CD4-positive, alpha-beta T cell (primary cell): ENCODE results near the gene SPRR1B. TPM values are rescaled to one million over a fixed set of nuclear protein-coding genes. Genes with fewer than 3 reads are reported as not detected.

Experiments
- ATAC-seq: fragments of 200-7000 bp; cut with Tn5 transposase; one replicate; pipeline ENCODE4 v1.10.0; 2022; ENCODE audit warnings: mild to moderate bottlenecking; ENCODE audit not compliant: poor library complexity
- CTCF ChIA-PET: fragments of 350-600 bp; sonication (Branson Sonifier 250); formaldehyde crosslinking; loops from one replicate; lab custom pipeline; 2021; ENCODE audit warnings: antibody characterized with exemption, inconsistent platforms; lab: Charles Lee
- POLR2A ChIA-PET: fragments of 350-600 bp; sonication (Branson Sonifier 250); formaldehyde crosslinking; loops from one replicate; lab custom pipeline; 2021; ENCODE audit warnings: antibody characterized with exemption, inconsistent platforms; lab: Charles Lee
- DNase-seq, 14 experiments: peaks; one replicate each; pipeline ENCODE4 v3.0.0-alpha.2; 2013 to 2020; ENCODE audit warnings: mixed read lengths in 2 of 14
- H3K27ac ChIP-seq, 2 donors: one replicate each; pipeline versions ENCODE4 v1.5.1 to v1.7.0; 2013; ENCODE audit warnings: low read length in 2 of 2, low read depth in 1 of 2, mild to moderate bottlenecking in 1 of 2
- H3K27me3 ChIP-seq, 2 experiments: 1 replicate in 1 of 2; 2 replicates in 1 of 2; pipeline versions ENCODE4 v1.6.1 to v1.7.0; 2013; ENCODE audit warnings: low read length in 2 of 2, control low read depth in 1 of 2, mild to moderate bottlenecking in 1 of 2, moderate library complexity in 1 of 2; ENCODE audit not compliant: insufficient read depth in 2 of 2, control insufficient read depth in 1 of 2
- H3K36me3 ChIP-seq: one replicate; pipeline ENCODE4 v1.6.1; 2013; ENCODE audit warnings: low read length, control low read depth; ENCODE audit not compliant: insufficient read depth
- H3K4me1 ChIP-seq: one replicate; pipeline ENCODE4 v1.6.1; 2013; ENCODE audit warnings: low read length, control low read depth; ENCODE audit not compliant: insufficient read depth
- H3K4me3 ChIP-seq: one replicate; pipeline ENCODE4 v1.5.1; 2013; ENCODE audit warnings: mild to moderate bottlenecking, low read length, moderate library complexity
- H3K9me3 ChIP-seq, 2 experiments: 1 replicate in 1 of 2; 2 replicates in 1 of 2; pipeline versions ENCODE4 v1.6.1 to v1.7.0; 2013; ENCODE audit warnings: low read length in 2 of 2, mild to moderate bottlenecking in 2 of 2, control low read depth in 1 of 2, moderate library complexity in 1 of 2; ENCODE audit not compliant: control insufficient read depth in 1 of 2, insufficient read depth in 1 of 2
- H3K27ac Mint-ChIP-seq: one replicate; pipeline ENCODE4 v1.8.0; 2020; ENCODE audit warnings: mixed read lengths
- H3K27me3 Mint-ChIP-seq: one replicate; pipeline ENCODE4 v1.8.0; 2021; ENCODE audit warnings: mixed read lengths
- H3K36me3 Mint-ChIP-seq: one replicate; pipeline ENCODE4 v1.8.0; 2021; ENCODE audit warnings: low read depth, mixed read lengths
- H3K4me1 Mint-ChIP-seq: one replicate; pipeline ENCODE4 v1.8.0; 2021; ENCODE audit warnings: low read depth, mixed read lengths
- H3K4me3 Mint-ChIP-seq: one replicate; pipeline ENCODE4 v1.8.0; 2020; ENCODE audit warnings: mild to moderate bottlenecking, mixed read lengths
- H3K9me3 Mint-ChIP-seq: one replicate; pipeline ENCODE4 v1.8.0; 2020; ENCODE audit warnings: mixed read lengths
- intact Hi-C, 2 experiments: fragments of 100-400 bp; cut with DNase I in 1 of 2; cut with micrococcal nuclease in 1 of 2; formaldehyde crosslinking; loops; one replicate each; pipeline versions ENCODE4 v1.15.1 to v1.9.0; 2023 to 2025; cut with DNase I, micrococcal nuclease
- total RNA-seq, 174 experiments: library from RNA in 2 of 174; stranded (reverse) in 2 of 174; gene quantifications; one replicate each; pipeline ENCODE4 v1.2.3 and lab custom pipeline; 2021 to 2026
- TF ChIP-seq, protein P1 (sequence below): fragments of 200-600 bp; IDR thresholded peaks from one replicate; pipeline ENCODE4 v1.8.0; 2022; ENCODE audit warnings: antibody characterized with exemption, mild to moderate bottlenecking

Gene SPRR1B
- total RNA-seq, 2 experiments from 2014 or later, result not detected

DNA sequence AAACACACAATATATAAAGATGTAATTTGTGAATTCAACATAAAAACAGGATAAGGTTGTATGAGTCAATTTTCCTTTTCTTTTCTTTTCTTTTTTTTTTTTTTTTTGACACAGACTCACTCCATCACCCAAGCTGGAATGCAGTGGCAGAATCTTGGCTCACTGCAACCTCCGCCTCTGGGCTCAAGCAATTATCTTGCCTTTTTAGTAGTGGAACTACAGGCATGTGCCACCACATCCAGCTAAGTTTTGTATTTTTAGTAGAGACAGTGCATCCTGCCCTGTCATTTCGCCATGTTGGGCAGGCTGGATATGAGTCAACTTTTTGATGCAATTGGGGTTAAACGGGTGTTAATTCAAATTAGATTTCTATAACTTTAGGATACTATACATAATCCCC, 50.7 kb downstream of the SPRR1B start:
- POLR2A ChIA-PET, result no interaction called here
- no peak overlapping the region for H3K27ac ChIP-seq
- H3K9me3 ChIP-seq, result peaks cover 0 to 8% of the 10 kb centered on the region in 2 experiments
- ATAC-seq (no peak), DNase-seq (no peak)
- TF ChIP-seq, protein P1, sequence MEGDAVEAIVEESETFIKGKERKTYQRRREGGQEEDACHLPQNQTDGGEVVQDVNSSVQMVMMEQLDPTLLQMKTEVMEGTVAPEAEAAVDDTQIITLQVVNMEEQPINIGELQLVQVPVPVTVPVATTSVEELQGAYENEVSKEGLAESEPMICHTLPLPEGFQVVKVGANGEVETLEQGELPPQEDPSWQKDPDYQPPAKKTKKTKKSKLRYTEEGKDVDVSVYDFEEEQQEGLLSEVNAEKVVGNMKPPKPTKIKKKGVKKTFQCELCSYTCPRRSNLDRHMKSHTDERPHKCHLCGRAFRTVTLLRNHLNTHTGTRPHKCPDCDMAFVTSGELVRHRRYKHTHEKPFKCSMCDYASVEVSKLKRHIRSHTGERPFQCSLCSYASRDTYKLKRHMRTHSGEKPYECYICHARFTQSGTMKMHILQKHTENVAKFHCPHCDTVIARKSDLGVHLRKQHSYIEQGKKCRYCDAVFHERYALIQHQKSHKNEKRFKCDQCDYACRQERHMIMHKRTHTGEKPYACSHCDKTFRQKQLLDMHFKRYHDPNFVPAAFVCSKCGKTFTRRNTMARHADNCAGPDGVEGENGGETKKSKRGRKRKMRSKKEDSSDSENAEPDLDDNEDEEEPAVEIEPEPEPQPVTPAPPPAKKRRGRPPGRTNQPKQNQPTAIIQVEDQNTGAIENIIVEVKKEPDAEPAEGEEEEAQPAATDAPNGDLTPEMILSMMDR, result no peak
- H3K4me3 ChIP-seq, result no peak overlapping the region
- Mint-ChIP-seq H3K27ac (no peak overlapping the region), H3K4me3 (no peak overlapping the region), H3K9me3 (peaks cover 3% of the 10 kb centered on the region), H3K36me3 (no peaks in the 10 kb centered on the region), H3K4me1 (no peaks in the 10 kb centered on the region), H3K27me3 (peaks cover 49% of the 10 kb centered on the region)
- no peaks in the 10 kb centered on the region for H3K36me3 ChIP-seq
- CTCF ChIA-PET, result interaction anchor here (0.7 kb wide), 1 partner anchor 410 kb away, joined by 3 read pairs; no protein-coding TSS in a partner anchor
- intact Hi-C loops, result no loop called here
- H3K27me3 ChIP-seq, result peaks cover 0 to 5% of the 10 kb centered on the region in 2 experiments
- H3K4me1 ChIP-seq, result no peaks in the 10 kb centered on the region

Other genes with a start within 250 kb of the SPRR1B start
- gene LCE1E, start 244.9 kb upstream of the SPRR1B start, total RNA-seq, result not detected
- gene LCE1D, start 234.5 kb upstream of the SPRR1B start, total RNA-seq, result not detected
- gene LCE1C, start 224.6 kb upstream of the SPRR1B start, total RNA-seq, result not detected
- gene LCE1B, start 219.2 kb upstream of the SPRR1B start, total RNA-seq, result not detected
- gene LCE1A, start 203.7 kb upstream of the SPRR1B start, total RNA-seq, result not detected
- not detected for gene LCE6A, start 188.3 kb upstream of the SPRR1B start, total RNA-seq
- gene LCE7A, start 171.2 kb upstream of the SPRR1B start, total RNA-seq, result not detected
- gene SMCP, start 152.9 kb upstream of the SPRR1B start, total RNA-seq, result not detected
- not detected for gene IVL, start 122.7 kb upstream of the SPRR1B start, total RNA-seq
- not detected for gene SPRR5, start 84.0 kb upstream of the SPRR1B start, total RNA-seq
- not detected for gene SPRR4, start 60.6 kb upstream of the SPRR1B start, total RNA-seq
- not detected for gene SPRR1A, start 47.1 kb upstream of the SPRR1B start, total RNA-seq
- gene SPRR3, start 29.5 kb upstream of the SPRR1B start, total RNA-seq, result not detected
- gene SPRR2D, start 9.9 kb downstream of the SPRR1B start, total RNA-seq, result not detected
- gene SPRR2A, start 26.3 kb downstream of the SPRR1B start, total RNA-seq, result not detected
- gene SPRR2B, start 40.4 kb downstream of the SPRR1B start, total RNA-seq, result not detected
- gene SPRR2E, start 63.3 kb downstream of the SPRR1B start, total RNA-seq, result not detected
- not detected for gene SPRR2F, start 82.3 kb downstream of the SPRR1B start, total RNA-seq
- gene SPRR2G, start 119.7 kb downstream of the SPRR1B start, total RNA-seq, result not detected
- not detected for gene LELP1, start 172.2 kb downstream of the SPRR1B start, total RNA-seq
- not detected for gene PRR9, start 186.4 kb downstream of the SPRR1B start, total RNA-seq
- not detected for gene LORICRIN, start 228.5 kb downstream of the SPRR1B start, total RNA-seq